T-helper 2 cell (primary cell): Measurements from ENCODE around the gene ITGB8.
"Not testable (repeated sequence)": the region's sequence is repeated elsewhere in the genome, so short reads cannot be mapped to it uniquely, and the experiment has no call there.

ENCODE experiments used
- DNase-seq, 5 experiments: peaks; one replicate each; pipeline versions ENCODE4 v3.0.0 to v3.0.0-alpha.2; 2012 to 2022

The ITGB8 gene

DNA sequence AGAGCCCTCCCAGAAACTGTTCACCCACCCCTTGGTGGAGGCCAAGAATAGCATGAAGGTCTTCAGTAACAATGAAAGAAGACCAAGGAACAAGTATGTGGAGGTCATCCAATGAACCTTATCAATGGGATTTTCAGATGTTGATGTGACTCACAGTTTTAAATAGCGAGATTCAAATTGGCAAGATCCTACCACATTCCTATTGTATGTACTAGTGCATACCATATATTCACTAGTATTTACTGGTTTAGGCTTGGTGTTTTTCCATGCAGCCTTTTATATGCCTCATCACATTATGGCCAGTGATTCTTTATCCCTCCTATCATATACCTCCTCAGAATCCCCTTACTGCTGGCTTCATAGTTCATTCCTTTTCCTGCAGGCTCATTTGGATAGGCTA lies 54.4 kb downstream of the ITGB8 start:
- DNase-seq: no peak

DNA sequence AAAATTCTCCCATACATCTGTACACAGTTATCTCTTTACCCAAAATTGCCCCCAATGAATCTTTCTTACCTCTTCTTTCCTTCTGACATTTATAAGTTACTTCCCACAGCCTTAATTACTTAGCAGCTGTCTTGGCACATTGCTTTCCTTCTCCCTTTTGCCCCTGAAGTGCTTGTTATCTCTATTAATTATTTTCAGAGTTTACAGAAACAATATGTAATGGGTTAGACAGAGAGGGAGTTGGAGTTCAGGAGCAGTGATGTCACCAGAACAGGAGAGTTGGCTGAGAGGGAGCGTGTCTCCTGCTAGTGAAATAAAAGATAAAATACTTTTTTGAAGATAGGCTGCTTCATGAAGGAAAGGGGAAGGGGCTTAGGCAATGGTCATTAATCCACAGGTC lies 57.4 kb downstream of the ITGB8 start:
- no peak for DNase-seq

DNA sequence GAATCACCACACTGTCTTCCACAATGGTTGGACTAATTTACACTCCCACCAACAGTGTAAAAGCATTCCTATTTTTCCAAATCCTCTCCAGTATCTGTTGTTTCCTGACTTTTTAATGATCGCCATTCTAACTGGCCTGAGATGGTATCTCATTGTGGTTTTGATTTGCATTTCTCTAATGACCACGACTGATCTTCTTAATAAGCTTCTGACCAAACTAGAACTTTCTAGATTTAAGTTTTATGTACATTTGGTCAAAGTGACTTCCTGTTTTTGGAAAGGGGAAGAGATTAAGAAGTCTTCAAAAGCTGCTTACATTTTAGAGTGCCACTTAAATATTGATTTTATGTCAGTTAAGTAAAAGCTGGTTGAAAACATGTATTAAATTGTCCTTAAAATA lies 58.5 kb downstream of the ITGB8 start:
- DNase-seq: not testable (repeated sequence)

DNA sequence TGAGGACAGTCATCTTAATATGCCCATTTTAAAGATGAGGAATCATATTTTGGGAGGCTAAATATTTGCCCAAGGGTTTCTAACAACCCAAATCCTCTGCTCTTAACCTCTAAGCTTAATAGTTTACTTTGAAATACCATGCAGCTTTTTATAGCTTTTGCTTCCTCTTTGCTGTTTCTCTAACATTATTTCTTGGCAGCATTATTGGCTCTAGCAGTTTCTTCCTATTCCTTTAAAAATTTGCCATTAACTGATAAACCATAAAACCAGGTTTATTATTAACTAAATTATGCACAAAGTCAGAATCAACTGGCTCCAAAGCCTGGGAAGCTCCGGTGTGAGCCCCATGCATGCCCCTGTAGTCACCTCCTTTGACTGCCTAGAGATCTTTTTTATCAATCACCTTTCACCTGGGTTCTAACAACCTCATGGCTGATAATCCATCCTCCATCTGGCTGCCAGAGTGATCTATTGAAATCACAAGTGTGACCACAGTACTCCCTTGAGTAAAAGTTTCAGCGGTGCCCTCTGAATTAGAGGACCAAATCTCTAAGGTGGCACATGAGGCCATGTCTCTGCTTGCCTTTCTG lies 62.4 kb downstream of the ITGB8 start:
- no peak for DNase-seq

DNA sequence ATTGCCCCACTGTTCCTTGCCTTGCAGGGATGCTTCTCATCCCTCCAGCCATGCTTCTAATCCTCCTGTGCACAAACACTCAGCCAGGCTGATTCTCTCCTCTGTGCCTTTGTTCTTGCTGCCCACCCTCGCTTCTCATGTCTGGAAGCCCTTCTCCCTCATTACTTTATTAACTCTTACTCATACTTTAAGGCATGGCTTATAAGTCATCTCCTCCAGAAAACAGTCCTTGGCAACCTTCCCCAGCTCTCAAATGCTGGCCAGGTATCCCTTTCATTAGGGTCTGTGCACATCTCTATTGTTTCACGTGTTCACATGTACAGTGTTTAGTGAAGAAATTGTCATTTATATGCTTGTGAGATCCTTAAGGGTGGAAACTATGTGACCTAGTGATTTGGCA lies 62.9 kb downstream of the ITGB8 start:
- no peak for DNase-seq

DNA sequence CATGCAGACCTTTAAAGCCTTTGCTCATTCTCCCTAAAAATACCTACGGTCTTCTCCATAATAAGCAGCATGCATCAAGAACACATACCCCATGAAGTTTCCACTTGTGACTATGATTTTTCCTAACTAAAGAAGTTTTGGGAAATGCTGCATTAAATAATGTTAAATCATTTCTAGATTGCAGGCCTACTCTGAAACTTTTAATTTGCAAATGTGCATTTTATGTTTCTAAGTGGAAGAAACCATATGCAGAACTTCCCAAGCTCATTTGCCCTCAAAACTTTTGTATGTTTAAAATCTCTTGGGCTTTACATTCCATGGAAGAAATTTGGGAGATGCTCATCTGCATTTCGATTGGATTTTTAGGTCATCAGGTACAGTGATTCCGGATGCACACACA lies 63.6 kb downstream of the ITGB8 start:
- no peak for DNase-seq

DNA sequence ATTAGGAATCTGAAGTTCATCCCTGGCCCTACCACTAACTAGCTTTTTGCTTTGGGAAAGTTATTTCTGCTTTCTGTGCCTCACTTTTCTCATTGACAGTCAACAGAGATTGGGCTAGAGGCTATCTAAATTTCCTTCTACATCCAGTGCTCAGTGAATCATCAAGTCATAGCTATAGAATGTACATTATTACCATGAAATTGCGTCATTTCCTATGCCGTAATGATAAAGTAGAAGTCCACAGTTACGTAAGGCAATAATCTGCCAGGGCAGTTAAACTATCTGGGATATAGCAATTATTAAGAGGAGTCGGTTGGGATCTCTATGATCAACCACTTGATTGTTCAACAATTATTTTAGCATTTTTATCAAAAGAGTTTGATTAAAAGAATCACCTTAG lies 64.4 kb downstream of the ITGB8 start:
- DNase-seq: no peak

DNA sequence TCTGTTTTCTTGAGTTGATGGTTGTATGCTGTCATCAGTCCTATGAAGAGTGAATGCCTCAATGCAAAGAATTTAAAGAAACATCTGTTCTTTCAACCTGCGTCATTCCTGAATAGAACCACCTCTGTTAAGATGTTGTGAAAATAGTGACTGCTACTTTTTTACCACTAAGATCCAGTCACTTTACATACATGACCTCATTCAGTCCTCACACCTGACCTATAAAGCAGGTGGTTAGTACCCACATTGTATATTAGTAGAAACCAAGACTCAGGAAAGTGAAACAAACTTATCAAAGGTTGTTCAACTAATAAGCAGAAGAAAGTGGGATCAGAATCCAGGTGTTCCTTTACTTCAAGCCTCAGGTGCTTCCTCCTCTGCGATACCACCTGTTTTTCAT lies 64.8 kb downstream of the ITGB8 start:
- DNase-seq: no peak

DNA sequence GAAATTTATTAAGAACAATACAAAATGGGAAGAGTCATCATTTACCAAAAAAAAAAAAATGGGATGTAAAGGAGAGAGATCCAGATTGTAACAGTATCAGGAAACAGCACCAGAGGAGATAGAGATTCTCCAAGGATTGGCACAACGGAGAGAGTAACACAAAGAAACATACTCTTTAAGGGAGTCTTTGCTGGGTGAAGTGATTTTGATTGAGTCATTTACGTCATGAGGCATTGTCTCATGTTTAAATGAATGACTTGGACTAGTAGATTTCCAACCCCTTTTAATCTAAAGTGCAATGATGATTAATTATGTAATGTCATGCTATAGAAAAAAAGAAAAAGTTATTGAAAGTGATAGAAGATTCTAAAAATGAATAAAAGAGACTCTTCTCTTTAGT lies 68.8 kb downstream of the ITGB8 start:
- DNase-seq: no peak

DNA sequence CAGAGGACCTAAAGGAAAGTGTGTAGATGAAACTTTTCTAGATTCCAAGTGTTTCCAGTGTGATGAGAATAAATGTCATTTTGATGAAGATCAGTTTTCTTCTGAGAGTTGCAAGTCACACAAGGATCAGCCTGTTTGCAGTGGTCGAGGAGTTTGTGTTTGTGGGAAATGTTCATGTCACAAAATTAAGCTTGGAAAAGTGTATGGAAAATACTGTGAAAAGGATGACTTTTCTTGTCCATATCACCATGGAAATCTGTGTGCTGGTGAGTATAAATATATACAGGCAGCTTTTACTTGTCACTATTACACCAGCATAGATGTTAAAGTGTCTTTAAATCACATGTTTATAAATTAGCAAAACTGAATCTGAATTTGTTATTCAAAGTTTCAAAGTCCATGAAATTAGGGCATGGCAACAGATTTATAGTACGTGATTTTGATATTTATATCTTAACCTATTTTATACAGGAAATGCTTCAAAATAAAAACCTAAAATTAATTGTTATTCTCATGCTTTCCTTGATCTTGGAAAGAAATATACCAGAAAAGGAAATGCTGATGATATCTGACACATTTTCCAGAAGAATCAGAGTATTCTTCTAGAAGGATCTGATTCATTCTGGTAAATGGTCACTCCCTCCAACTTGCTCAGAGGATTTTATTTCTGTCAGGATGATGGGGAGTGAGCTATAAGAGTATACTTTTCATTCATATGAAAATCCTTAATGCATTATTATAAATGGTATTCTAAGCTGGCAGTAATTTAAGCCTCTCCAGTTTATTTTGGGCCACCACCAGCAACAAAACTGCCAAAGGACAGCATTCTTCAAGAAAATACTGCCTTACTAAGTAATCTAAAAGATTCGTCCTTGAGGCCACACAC lies 71.4 kb downstream of the ITGB8 start:
- no peak for DNase-seq

DNA sequence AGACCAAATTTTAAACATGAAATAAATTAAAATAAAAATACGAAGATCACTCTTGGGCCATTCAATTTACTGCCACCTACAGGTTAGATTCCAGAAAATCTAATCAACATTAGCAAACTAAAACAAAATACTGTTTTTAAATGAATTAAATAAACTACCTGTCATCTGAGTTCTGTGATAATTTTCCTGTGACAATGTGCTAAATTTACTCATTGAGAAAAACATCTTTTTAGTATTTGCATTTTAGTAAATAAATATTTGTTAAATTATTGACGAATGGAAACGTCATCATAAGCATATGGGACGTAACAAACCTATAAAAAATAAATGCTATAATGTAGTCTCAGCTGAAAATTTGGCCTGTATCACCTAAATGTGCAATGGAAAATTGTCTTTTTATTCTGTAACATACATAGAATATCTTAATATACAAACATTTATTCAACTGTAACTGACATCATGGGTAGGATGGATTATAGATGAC lies 72.1 kb downstream of the ITGB8 start:
- DNase-seq: no peak

DNA sequence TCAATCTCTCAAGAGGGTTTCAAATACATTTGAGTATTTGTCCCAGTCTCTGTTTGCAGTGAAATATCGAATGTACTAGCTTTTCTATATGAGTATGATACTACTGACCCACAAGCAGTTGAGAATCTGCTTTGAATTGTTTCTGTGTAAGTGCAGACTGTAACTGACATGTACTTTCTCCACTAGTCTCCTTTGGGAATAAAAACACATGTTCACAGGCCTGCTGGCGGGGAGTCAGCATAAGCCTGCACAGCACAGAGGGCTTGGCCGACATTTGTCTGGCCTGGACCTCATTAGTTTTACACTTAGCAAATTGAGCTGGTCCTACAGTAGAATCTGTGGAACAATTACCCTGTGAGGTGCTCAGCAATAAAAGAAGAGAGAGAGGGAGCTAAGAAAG lies 72.6 kb downstream of the ITGB8 start:
- DNase-seq: no peak

DNA sequence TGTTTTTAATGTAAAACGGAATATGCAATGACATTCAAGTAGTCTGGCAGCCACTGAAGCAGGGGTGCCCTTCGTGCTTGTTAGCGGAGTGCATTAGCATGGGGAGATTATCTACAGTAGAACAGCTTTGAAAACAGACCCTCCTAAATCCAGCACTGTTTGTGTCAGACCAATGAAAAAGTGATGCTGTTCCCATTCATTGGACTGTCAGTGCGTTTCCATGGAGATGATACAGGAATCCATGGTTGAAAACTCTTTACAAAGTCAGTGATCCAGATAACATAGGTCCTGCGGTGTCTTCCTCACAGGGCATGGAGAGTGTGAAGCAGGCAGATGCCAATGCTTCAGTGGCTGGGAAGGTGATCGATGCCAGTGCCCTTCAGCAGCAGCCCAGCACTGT lies 73.6 kb downstream of the ITGB8 start:
- no peak for DNase-seq

DNA sequence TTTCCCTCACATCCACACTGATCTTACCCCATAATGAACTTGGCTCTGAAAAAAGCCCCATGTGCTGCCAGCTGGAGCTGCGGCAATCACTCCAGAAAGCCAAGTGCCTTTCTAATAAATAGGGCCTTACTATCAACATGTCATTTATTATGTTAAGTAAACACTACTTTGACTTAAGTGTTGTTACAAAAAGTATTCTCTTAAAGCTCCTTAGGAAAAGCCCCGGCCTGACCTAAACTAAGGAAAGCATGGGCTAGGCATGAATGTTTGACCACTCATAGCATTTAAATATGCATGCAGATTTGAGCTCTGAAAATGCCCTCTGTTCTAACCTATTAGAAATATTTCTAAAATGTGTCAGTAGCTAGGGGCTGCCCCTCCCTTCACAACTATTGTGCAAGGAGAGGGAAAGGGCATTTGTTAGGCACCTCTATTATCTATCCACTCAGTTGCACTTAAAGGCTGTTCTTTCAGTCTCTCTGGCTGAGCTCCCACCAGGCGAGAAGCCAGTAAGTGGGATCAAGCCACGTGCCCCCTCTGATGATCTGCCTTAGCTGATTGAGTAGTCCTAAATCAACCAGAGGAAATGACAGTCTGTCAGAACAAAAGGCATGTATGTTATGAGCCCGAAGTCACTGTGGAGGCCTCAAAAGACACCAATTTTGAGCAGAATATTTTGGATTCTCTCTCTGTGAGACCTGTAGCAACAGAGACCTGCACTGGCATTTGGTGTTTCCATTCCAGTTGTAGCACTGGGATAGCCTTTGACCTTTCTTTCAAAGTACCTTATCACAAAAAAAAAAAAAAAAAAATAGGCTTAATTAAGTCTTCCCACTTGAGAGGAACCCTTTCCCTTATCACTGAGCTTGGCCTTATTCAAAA lies 77.1 kb downstream of the ITGB8 start:
- no peak for DNase-seq

DNA sequence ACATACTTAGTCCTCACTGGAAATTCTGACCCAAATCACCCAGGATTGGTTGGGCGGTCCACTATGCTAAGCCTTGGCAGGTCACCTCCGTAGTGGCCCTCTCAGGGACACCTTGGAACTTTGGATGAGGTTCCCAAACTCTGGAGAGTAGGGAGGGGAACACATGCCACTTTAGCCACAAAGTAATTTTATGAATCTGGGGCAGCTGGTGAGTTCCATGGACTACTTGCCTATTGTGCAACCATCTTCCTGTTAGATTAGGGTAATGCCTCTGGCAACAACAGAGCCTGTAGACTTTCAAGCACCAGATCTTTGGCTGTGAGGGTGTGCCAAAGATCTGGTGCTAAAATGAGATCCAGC lies 77.7 kb downstream of the ITGB8 start:
- DNase-seq: no peak

DNA sequence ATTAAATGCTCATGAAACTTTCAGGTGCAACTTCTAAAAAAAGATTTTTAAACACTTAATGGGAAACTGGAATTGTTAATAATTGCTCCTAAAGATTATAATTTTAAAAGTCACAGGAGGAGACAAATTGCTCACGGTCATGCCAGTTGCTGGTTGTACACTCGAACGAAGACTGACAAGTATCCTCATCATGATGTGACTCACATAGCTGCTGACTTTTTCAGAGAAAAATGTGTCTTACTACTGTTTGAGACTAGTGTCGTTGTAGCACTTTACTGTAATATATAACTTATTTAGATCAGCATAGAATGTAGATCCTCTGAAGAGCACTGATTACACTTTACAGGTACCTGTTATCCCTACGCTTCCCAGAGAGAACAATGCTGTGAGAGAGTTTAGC lies 79.3 kb downstream of the ITGB8 start:
- DNase-seq: no peak

DNA sequence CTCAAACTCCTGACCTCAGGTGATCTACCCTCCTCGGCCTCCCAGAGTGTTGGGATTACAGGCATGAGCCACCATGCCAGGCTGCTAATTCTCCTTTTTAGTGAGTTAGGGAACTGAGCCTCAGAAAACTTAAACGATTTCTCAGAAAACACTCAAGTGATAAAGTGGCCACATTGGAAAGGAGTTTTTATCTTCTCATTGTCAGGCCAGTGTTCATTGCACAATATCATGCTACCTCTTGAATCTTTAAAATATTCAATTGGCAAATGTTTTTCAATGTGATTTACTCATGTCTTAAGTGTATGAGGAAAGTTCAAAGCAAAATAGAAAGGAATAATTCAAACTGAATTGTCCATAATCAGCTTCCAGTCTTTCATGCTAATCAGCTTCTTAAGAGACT lies 80.7 kb downstream of the ITGB8 start:
- no peak for DNase-seq

DNA sequence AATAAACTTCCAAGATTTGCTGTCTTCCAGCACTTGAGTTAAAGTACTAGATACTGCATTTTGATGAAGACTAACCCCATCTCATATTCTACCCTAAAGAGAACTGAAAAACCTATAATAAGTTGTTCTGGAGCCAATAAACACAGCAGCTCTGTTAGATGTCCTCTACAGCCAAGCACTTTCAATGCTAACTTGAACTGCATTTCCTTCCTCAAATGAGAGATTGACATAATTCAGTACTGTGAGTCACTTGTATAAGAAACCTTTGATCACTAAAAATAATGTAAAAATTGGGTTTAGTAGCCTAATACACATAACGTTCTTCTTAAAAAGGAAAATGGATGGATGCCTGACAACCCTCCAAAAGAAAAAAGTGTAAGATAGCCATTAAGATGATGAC lies 81.3 kb downstream of the ITGB8 start:
- no peak for DNase-seq

DNA sequence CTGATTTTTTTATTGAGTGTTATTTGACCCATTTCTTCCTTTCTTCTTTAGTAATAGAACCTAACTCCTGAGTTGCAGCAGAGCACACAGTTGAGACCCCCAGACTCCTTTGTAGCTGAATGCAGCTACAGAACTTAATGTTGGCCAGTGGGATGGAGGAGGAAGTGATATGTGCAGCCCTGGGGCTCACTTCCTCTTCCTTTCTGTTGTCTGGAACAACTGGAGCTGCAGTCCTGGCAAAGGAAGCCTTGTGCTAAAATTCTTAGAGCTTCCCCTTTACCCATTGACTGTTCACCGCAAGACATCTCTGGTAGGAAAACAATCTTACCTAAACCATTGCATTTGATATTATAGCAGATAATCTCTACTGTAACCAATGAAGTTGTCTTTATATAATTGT lies 86.6 kb downstream of the ITGB8 start:
- no peak for DNase-seq

DNA sequence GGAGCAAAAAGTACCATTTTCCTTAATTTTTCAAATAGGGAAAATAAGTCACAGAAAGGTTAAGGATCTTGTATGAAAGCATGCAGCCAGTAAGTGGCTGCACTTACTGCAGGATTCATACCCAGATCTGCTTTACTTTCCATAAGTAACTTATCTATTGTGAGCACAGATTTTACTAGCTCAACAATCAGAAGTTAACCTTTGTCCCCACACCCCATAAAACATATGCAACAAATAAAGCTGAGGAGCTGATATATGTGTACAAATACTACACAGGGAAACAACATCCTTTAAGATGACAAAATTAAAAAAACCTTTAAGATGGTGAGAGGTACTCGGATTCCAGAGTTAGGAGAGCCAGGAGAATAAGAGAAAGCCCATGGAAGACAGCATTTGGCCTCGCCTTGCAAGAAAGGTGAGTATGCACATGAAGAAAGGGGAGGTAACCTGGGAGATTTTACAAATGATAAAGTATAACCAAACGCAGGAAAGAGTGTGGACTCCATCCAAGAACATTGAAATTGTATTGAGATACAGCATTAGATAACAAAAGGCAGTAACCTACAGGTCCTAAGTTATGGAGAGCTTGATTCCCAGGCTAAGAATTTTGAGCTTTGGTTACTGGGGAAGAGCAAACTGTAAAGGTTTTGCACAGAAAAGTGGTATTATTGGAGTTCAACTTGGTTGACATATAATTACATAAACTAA lies 87.1 kb downstream of the ITGB8 start:
- DNase-seq: no peak

DNA sequence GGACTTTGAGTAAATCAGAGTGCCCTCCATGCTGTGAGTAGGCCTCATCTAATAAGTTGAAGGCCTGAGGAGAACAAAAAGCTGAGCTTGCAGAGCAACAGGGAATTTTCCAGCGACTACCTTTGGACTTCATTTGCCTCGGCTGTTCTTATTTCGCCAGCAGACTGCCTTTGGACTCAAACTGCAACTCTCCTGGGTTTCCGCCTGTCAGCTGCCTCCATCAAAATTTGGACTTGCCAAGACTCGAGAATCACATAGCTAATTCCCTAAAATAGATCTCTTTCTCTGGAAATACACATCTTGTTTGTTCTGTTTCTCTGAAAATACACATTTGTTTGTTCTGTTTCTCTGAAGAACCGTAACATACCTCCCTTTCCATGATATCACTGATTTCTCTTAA lies 93.8 kb downstream of the ITGB8 start:
- DNase-seq: no peak

DNA sequence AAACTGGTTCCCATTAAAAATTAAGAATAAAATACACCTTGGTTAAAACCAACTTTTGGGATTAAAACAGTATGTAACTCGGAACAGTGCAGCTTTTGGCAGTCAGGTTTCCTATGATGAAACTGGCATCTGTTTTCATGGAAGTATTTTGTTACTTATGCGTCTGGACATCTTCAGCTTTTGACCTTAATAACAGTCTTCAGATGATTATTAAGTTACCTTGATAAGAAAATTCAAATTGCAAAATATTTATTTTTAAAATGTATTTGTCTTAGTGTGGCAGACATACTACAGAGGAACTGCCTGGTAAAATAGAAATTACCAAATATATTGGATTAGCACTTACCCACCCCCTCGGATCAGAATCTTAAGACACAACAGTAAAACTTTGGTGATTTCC lies 100.0 kb downstream of the ITGB8 start:
- no peak for DNase-seq

DNA sequence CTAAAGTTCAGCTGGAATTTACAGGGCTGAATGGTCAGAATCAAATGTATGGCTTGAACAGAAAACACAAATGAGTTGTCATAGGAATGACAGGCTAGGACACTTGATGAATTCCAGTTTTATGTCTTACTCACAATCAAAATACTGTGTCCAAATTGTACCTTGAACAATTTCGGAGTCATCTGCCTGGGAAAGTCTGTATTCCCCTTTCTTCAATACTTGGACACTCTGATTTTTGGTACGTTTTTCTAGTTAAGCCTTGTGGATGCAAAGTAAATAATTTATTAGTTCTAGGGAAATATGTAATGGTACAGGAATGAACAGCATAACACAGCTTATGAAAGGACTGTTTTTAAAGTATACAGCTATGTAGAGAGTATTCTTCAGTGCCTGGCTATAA lies 100.4 kb downstream of the ITGB8 start:
- DNase-seq: no peak
